Measurements from ENCODE around the gene UNC5C. TPM values are rescaled to one million over a fixed set of nuclear protein-coding genes. Genes with fewer than 3 reads are reported as not detected.

UNC5C gene
- total and polyA plus RNA-seq, 2 donors (not counting 1 experiment from before 2014, with no cell fraction given): 2.0 to 11.6 TPM

DNA sequence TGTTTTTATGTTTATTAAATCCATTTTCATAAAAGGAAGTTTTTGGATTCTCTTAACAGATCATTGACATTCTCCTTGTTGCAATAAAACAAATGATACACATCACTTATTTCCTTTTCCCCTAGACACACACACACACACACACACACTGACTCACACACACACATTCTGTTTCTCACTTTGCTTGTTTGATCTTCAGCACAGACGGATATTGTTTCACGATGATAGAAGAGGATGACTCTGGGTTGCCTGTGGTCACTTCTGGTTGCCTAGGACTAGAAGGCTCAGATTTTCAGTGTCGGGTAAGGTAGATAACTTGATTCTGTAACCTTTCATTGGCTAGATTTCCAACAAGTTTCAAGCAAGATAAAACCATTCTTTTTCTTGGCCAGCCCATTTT, 434.3 kb downstream of the UNC5C start:
- H3K36me3 ChIP-seq (ENCODE audit: control insufficient read depth, insufficient read depth, low read length): no peaks in the 10 kb centered on the region
- no peak for DNase-seq (ENCODE audit: low read depth in 2 of 2)
- H3K27ac ChIP-seq (ENCODE audit: insufficient read depth, low read length): no peak overlapping the region

More for the DNA sequence above, 434.3 kb downstream of the UNC5C start:
- Histone ChIP-seq H3K4me2 (ENCODE audit: extremely low read depth, insufficient read depth, low read length) (no peak overlapping the region), H3K4me1 (ENCODE audit: control insufficient read depth, extremely low read depth, insufficient read depth, low read length) (no peaks in the 10 kb centered on the region), H3K9ac (ENCODE audit: insufficient read depth, low read length) (no peak overlapping the region), H3K4me3 (replicated peaks in 1 of 4; ENCODE audit: control extremely low read depth in 1 of 4, insufficient read depth in 1 of 4, low read depth in 3 of 4, low read length in 4 of 4) (no peak overlapping the region), H4K20me1 (ENCODE audit: control insufficient read depth, extremely low read depth, insufficient read depth, low read length) (no peaks in the 10 kb centered on the region), H3K27me3 (ENCODE audit: control insufficient read depth, insufficient read depth, low read length) (no peaks in the 10 kb centered on the region), H2AFZ (ENCODE audit: low read length) (no peak overlapping the region), H3K79me2 (ENCODE audit: control insufficient read depth, insufficient read depth, low read length) (no peaks in the 10 kb centered on the region), H3K9me3 (ENCODE audit: control insufficient read depth, insufficient read depth, low read depth, low read length) (no peaks in the 10 kb centered on the region)
- TF ChIP-seq EZH2 (IDR thresholded peaks at IDR 0.05; ENCODE audit: low read length, missing control alignments): no peak
- TF ChIP-seq, protein P1, sequence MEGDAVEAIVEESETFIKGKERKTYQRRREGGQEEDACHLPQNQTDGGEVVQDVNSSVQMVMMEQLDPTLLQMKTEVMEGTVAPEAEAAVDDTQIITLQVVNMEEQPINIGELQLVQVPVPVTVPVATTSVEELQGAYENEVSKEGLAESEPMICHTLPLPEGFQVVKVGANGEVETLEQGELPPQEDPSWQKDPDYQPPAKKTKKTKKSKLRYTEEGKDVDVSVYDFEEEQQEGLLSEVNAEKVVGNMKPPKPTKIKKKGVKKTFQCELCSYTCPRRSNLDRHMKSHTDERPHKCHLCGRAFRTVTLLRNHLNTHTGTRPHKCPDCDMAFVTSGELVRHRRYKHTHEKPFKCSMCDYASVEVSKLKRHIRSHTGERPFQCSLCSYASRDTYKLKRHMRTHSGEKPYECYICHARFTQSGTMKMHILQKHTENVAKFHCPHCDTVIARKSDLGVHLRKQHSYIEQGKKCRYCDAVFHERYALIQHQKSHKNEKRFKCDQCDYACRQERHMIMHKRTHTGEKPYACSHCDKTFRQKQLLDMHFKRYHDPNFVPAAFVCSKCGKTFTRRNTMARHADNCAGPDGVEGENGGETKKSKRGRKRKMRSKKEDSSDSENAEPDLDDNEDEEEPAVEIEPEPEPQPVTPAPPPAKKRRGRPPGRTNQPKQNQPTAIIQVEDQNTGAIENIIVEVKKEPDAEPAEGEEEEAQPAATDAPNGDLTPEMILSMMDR (conservative IDR thresholded peaks at IDR 0.05 in 1 of 2, IDR thresholded peaks at IDR 0.05 in 1 of 2; ENCODE audit: low read depth in 1 of 2, low read length in 2 of 2): no peak

Measured in fibroblast of lung (primary cell).